Ovary (tissue), 9 donors: ENCODE data around the gene CHML. TPM values are rescaled to one million over a fixed set of nuclear protein-coding genes. Genes with fewer than 3 reads are reported as not detected.

Experiments used
- DNase-seq, 5 donors: peaks; one replicate each; pipeline ENCODE4 v3.0.0-alpha.2; 2019 to 2020
- H3K27ac ChIP-seq, 2 donors: fragments of 200-600 bp; one replicate each; pipeline versions ENCODE4 v1.5.1 to v1.8.0; 2019 to 2022
- H3K27me3 ChIP-seq: fragments of 200-600 bp; one replicate; pipeline ENCODE4 v1.8.0; 2022
- H3K36me3 ChIP-seq: fragments of 200-600 bp; sonication (generic); one replicate; pipeline ENCODE4 v1.5.1; 2019
- H3K4me1 ChIP-seq: one replicate; pipeline ENCODE4 v1.8.1; 2013; ENCODE audit warnings: mild to moderate bottlenecking, moderate library complexity; ENCODE audit not compliant: insufficient read depth
- H3K4me3 ChIP-seq: fragments of 200-600 bp; sonication (generic); one replicate; pipeline ENCODE4 v1.5.1; 2017
- H3K9me3 ChIP-seq, 2 donors: fragments of 200-600 bp in 1 of 2; sonication (generic) in 1 of 2; one replicate each; pipeline versions ENCODE4 v1.5.1 to v1.8.1; 2013 to 2019; ENCODE audit warnings: mild to moderate bottlenecking in 1 of 2, moderate library complexity in 1 of 2
- EP300 ChIP-seq: sonication (generic); formaldehyde crosslinking; IDR thresholded peaks from one replicate; pipeline ENCODE4 v1.6.1; 2017; ENCODE audit warnings: antibody characterized with exemption
- POLR2A ChIP-seq: fragments of 450-650 bp; IDR thresholded peaks from one replicate; pipeline ENCODE4 v1.6.1; 2017; ENCODE audit warnings: antibody characterized with exemption, mild to moderate bottlenecking, moderate library complexity
- WGBS, 3 donors: extraction: QIAGEN DNeasy Blood & Tissue Kit in 1 of 3; methylation state at CpG; one replicate each; pipeline versions ENCODE4 v1.1.5 to v1.1.7; 2013 to 2017; 5-methylcytosine and 5-hydroxymethylcytosine counted together
- intact Hi-C, 4 donors: fragments of 100-400 bp; cut with DNase I; formaldehyde crosslinking; loops; one replicate each; pipeline versions ENCODE4 v1.11.0 to v1.15.1; 2022 to 2023
- polyA plus RNA-seq, 2 donors: library from polyadenylated mRNA; stranded (reverse); fragments of 200-250 nt in 1 of 2; fragments of 350-450 nt in 1 of 2; fragmentation: Illumina TruSeq in 1 of 2; extraction: RNeasy Lipid Tissue Mini Kit (QIAGEN cat#74804) in 1 of 2; gene quantifications; one replicate each; pipeline ENCODE4 v1.2.3, GENCODE V29; 2013 to 2014
- total RNA-seq, 7 donors: library from RNA; depleted of rRNA in 2 of 7; stranded (reverse); fragments of >200 nt in 2 of 7; fragmentation: NEBNext Ultra II Directional in 3 of 7; extraction: Animal tissue kit (Norgen Biotek cat#: 25700) in 3 of 7; gene quantifications; one replicate each; pipeline versions ENCODE4 v1.1.0 to v1.2.4, GENCODE V29; 2016 to 2023
- TF ChIP-seq, protein P1 (sequence below), 3 donors: fragments of 450-650 bp in 2 of 3; fragments of 200-600 bp in 1 of 3; IDR thresholded peaks; one replicate each; pipeline versions ENCODE4 v1.5.1 to v1.8.0; 2016 to 2022; ENCODE audit warnings: antibody characterized with exemption in 3 of 3, mild to moderate bottlenecking in 1 of 3
- donor health status: DM: no; HTN: no; CAD: no; lungs with moderate emphysema.
- donor health status: DM: no; HTN: no; CAD: no.
- donor health status: Bipolar disorder and iron deficiency.
- donor health status: DM: yes; HTN: yes; CAD: no.
- donor health status: DM: no; HTN: no; CAD: no.
- donor health status: DM: yes; HTN: yes; CAD: no.

The CHML gene
- total and polyA plus RNA-seq, 9 donors = 5.3 to 25.1 (median 11.0) TPM

DNA sequence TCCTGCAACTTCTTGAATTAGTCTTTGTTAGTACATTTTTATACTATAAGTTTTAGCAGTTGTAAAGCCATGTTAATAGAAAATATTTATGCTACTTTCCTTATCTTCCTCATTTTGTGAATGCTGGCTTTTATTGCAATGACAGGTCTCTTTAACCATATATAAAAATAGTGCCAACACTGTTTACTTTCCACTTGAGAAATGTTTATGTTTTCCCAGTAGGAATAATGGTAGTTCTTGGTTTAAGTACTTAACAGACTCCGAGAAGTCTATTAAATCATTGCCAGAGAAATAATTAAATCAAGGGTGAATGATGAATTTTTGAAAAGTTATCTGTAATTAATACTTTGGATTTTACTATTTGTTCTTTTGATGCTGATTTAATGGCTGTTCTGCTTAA is 9.7 kb downstream of the CHML start:
- Histone ChIP-seq H3K27ac (no peak overlapping the region), H3K4me1 (no peaks in the 10 kb centered on the region), H3K4me3 (no peak overlapping the region), H3K36me3 (no peaks in the 10 kb centered on the region), H3K9me3 (no peaks in the 10 kb centered on the region), H3K27me3 (no peaks in the 10 kb centered on the region)
- TF ChIP-seq POLR2A (no peak), EP300 (no peak)
- TF ChIP-seq, protein P1, sequence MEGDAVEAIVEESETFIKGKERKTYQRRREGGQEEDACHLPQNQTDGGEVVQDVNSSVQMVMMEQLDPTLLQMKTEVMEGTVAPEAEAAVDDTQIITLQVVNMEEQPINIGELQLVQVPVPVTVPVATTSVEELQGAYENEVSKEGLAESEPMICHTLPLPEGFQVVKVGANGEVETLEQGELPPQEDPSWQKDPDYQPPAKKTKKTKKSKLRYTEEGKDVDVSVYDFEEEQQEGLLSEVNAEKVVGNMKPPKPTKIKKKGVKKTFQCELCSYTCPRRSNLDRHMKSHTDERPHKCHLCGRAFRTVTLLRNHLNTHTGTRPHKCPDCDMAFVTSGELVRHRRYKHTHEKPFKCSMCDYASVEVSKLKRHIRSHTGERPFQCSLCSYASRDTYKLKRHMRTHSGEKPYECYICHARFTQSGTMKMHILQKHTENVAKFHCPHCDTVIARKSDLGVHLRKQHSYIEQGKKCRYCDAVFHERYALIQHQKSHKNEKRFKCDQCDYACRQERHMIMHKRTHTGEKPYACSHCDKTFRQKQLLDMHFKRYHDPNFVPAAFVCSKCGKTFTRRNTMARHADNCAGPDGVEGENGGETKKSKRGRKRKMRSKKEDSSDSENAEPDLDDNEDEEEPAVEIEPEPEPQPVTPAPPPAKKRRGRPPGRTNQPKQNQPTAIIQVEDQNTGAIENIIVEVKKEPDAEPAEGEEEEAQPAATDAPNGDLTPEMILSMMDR (IDR thresholded peaks at IDR 0.05) = no peak
- no peak for DNase-seq
- WGBS, 3 donors = 81 to 98% (median 81%) methylated on average over 1 of the region's 1 CpG
- intact Hi-C loops = no loop called here

DNA sequence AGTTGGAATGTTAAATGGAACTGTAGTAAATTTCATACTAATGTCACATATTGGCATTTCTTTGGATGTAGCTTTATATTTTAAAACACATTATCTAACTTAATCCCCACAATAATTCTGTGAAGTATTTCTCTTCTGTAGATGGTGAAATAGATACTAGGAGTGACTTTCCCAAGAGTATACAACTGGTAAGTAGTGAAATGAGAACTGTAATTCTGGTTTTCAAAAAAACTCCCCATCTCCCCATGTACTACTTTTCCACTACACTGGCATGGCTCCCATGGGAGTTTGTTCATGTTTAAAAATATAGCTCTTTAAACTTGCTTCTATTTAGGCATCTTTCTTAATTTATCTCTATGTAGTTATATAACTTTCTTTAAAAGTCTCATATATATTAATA is 10.2 kb downstream of the CHML start:
- Histone ChIP-seq H3K4me3 (no peak overlapping the region), H3K4me1 (no peaks in the 10 kb centered on the region), H3K27ac (no peak overlapping the region), H3K9me3 (no peaks in the 10 kb centered on the region), H3K27me3 (no peaks in the 10 kb centered on the region), H3K36me3 (no peaks in the 10 kb centered on the region)
- TF ChIP-seq EP300 = no peak
- TF ChIP-seq, protein P1 (IDR thresholded peaks at IDR 0.05) = no peak
- no peak for TF ChIP-seq POLR2A
- intact Hi-C loops = no loop called here
- DNase-seq = no peak

DNA sequence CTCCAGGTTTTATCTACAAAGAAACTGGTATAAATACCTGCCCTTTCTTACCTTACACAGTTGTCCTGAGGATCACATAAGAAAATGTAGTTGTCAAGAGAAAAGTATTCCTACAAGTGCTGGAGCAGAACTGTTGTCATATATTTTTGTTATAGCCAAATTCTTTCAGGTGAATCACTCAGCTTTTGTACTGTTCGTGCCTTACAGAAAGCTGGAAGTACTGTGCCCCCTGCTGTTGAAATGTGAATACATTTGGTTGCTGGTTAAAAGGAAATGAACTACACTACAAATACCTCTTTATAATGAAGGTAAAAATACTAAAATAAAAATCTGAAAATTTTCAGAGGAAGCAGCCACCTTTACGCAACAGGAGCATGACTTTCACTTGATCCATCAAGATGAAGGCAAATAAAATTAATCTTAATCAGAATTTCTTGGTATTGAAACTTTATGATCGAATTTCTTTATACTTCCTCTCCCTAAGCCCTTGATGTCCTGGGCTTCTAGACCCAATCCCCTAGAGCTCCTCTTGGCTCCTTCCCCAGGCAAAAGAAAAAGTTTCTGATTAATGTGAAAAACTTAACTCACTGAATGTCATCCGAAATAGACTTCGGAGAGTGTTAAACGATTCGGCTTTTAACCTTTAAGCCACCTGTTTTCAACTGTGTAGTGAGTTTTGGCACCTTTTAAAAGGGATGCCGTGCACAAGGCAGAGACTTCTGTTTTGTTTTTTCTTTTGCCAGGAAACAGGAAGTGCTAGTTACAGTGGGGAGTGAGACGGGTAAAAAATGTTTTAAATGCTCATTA is 12.5 kb downstream of the CHML start:
- H3K4me1 ChIP-seq = no peaks in the 10 kb centered on the region
- no peaks in the 10 kb centered on the region for H3K27me3 ChIP-seq
- intact Hi-C loops = no loop called here
- no peak for DNase-seq
- no peaks in the 10 kb centered on the region for H3K9me3 ChIP-seq
- 47 to 56% (median 54%) methylated on average over 9 of the region's 9 CpGs for WGBS, 3 donors
- TF ChIP-seq POLR2A (no peak), EP300 (no peak)
- TF ChIP-seq, protein P1 (IDR thresholded peaks at IDR 0.05) = no peak
- H3K36me3 ChIP-seq = no peaks in the 10 kb centered on the region
- H3K4me3 ChIP-seq = no peak overlapping the region
- no peak overlapping the region for H3K27ac ChIP-seq

DNA sequence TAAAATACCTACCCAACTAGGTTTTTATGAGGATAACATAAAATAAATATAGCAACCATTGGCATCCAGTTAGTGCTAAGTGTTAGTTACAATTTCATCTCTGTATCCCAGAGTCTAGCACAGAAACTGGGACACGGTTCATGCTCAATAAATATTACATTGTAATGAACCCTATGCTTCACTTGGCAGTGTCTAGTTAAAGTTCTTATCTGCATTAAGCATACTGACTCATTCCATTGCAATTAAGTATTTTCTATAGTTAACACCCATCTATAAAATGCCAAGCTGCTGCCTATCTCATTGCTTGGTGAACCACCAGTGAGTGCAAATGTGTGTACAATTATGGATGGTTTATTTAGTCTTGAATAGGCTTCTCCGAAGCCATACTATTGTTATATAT is 15.2 kb downstream of the CHML start:
- H3K27ac ChIP-seq = no peak overlapping the region
- no peak for DNase-seq
- TF ChIP-seq POLR2A (no peak), EP300 (no peak)
- TF ChIP-seq, protein P1 (IDR thresholded peaks at IDR 0.05) = no peak
- no peaks in the 10 kb centered on the region for H3K4me1 ChIP-seq
- WGBS, 3 donors = 84 to 88% (median 85%) methylated on average over 2 of the region's 2 CpGs
- intact Hi-C loops = no loop called here
- H3K36me3 ChIP-seq = no peaks in the 10 kb centered on the region
- no peak overlapping the region for H3K4me3 ChIP-seq
- no peaks in the 10 kb centered on the region for H3K27me3 ChIP-seq
- H3K9me3 ChIP-seq = no peaks in the 10 kb centered on the region
